H1 (cell line): Measurements from ENCODE around the gene FAM81A. TPM values are rescaled to one million over a fixed set of nuclear protein-coding genes. Genes with fewer than 3 reads are reported as not detected.

Experiments
- CTCF ChIA-PET: fragments of 300-600 bp; sonication (Branson Sonifier 250); formaldehyde crosslinking; loops from one replicate; lab custom pipeline; 2021; ENCODE audit not compliant: partially characterized antibody; lab: Charles Lee
- POLR2A ChIA-PET: fragments of 300-600 bp; sonication (Branson Sonifier 250); formaldehyde crosslinking; loops from one replicate; lab custom pipeline; 2021; ENCODE audit warnings: inconsistent platforms; ENCODE audit not compliant: partially characterized antibody; lab: Charles Lee
- DNase-seq, 2 experiments: peaks; one replicate each; pipeline versions ENCODE4 v3.0.0 to v3.0.0-alpha.2; 2010 to 2022; ENCODE audit warnings: low spot score in 2 of 2, low read depth in 1 of 2, mixed read lengths in 1 of 2
- FAIRE-seq: peaks from 2 replicates; lab custom pipeline; 2011; peaks lifted over from hg19 to GRCh38; lab: Jason Lieb, UNC
- H2AFZ ChIP-seq: 2 replicates; pipeline ENCODE4 v1.8.1; 2012; ENCODE audit warnings: low read length, inconsistent platforms
- H2AK5ac ChIP-seq: 2 replicates; pipeline ENCODE4 v1.6.1; 2013; ENCODE audit warnings: low read depth, low read length
- H2BK120ac ChIP-seq: replicated peaks from 2 replicates; pipeline ENCODE3; 2013; ENCODE audit warnings: low read depth, low read length, inconsistent platforms
- H2BK12ac ChIP-seq: 2 replicates; pipeline ENCODE4 v1.6.1; 2013; ENCODE audit warnings: low read depth, low read length
- H2BK15ac ChIP-seq: 2 replicates; pipeline ENCODE4 v1.6.1; 2013; ENCODE audit warnings: low read length
- H2BK20ac ChIP-seq: 2 replicates; pipeline ENCODE4 v1.6.1; 2013; ENCODE audit warnings: low read length
- H2BK5ac ChIP-seq: 2 replicates; pipeline ENCODE4 v1.6.1; 2013; ENCODE audit warnings: low read depth, low read length
- H3K14ac ChIP-seq: 2 replicates; pipeline ENCODE4 v1.6.1; 2013; ENCODE audit warnings: inconsistent platforms; ENCODE audit not compliant: insufficient read length
- H3K18ac ChIP-seq: 2 replicates; pipeline ENCODE4 v1.6.1; 2013; ENCODE audit warnings: low read length; ENCODE audit errors: extremely low read depth
- H3K23ac ChIP-seq: 2 replicates; pipeline ENCODE4 v1.6.1; 2013; ENCODE audit warnings: inconsistent platforms; ENCODE audit not compliant: insufficient read length
- H3K23me2 ChIP-seq: 2 replicates; pipeline ENCODE4 v1.6.1; 2013; ENCODE audit warnings: low read depth, low read length
- H3K27ac ChIP-seq: 2 replicates; pipeline ENCODE4 v1.6.1; 2011; ENCODE audit warnings: low read depth, low read length, inconsistent platforms
- H3K27me3 ChIP-seq, 4 experiments: replicated peaks in 1 of 4; 1 replicate in 1 of 4; 2 replicates in 3 of 4; pipeline versions ENCODE4 v1.6.1 to v1.8.1; 2011 to 2013; ENCODE audit warnings: low read length in 3 of 4, mild to moderate bottlenecking in 3 of 4, inconsistent platforms in 2 of 4, mixed read lengths in 2 of 4, moderate library complexity in 1 of 4; ENCODE audit not compliant: control insufficient read depth in 3 of 4, insufficient read depth in 3 of 4; ENCODE audit errors: extremely low read depth in 1 of 4
- H3K36me3 ChIP-seq, 4 experiments: 2 replicates each; pipeline versions ENCODE4 v1.6.1 to v1.8.1; 2011 to 2013; ENCODE audit warnings: mild to moderate bottlenecking in 4 of 4, low read length in 3 of 4, moderate library complexity in 2 of 4, control low read depth in 1 of 4, inconsistent platforms in 1 of 4; ENCODE audit not compliant: insufficient read depth in 4 of 4, control insufficient read depth in 2 of 4
- H3K4ac ChIP-seq: replicated peaks from 2 replicates; pipeline ENCODE3; 2013; ENCODE audit warnings: low read length, low read depth, mixed read lengths, inconsistent platforms; ENCODE audit not compliant: insufficient read length
- H3K4me1 ChIP-seq, 4 experiments: replicated peaks in 1 of 4; 1 replicate in 1 of 4; 2 replicates in 3 of 4; pipeline versions ENCODE4 v1.6.1 to v1.8.1; 2011 to 2013; ENCODE audit warnings: low read length in 3 of 4, inconsistent platforms in 2 of 4, mixed read lengths in 1 of 4; ENCODE audit not compliant: insufficient read depth in 4 of 4, control insufficient read depth in 3 of 4
- H3K4me2 ChIP-seq, 2 experiments: 2 replicates each; pipeline versions ENCODE4 v1.6.1 to v1.8.1; 2011 to 2013; ENCODE audit warnings: low read depth in 2 of 2, low read length in 2 of 2, control low read depth in 1 of 2, inconsistent platforms in 1 of 2, mild to moderate bottlenecking in 1 of 2; ENCODE audit not compliant: insufficient read depth in 1 of 2
- H3K4me3 ChIP-seq, 4 experiments: fragments of 200-600, 300-600 bp in 1 of 4; sonication (generic), shearing (Covaris generic), sonication (Bioruptor Twin) in 1 of 4; 2 replicates each; pipeline versions ENCODE4 v1.5.1 to v1.8.1; 2011 to 2016; ENCODE audit warnings: low read length in 4 of 4, low read depth in 3 of 4, control low read depth in 2 of 4, inconsistent platforms in 2 of 4, mild to moderate bottlenecking in 2 of 4, mixed read lengths in 1 of 4, moderate library complexity in 1 of 4; ENCODE audit not compliant: insufficient read depth in 2 of 4; ENCODE audit errors: extremely low read depth in 1 of 4
- H3K56ac ChIP-seq: replicated peaks from 2 replicates; pipeline ENCODE3; 2013; ENCODE audit warnings: low read depth, mild to moderate bottlenecking, mixed read lengths, low read length, inconsistent platforms; ENCODE audit not compliant: insufficient read length
- H3K79me1 ChIP-seq: 2 replicates; pipeline ENCODE4 v1.6.1; 2013; ENCODE audit warnings: low read depth, low read length, control low read depth
- H3K79me2 ChIP-seq, 2 experiments: 2 replicates each; pipeline versions ENCODE4 v1.6.1 to v1.8.1; 2012 to 2013; ENCODE audit warnings: low read length in 2 of 2, mild to moderate bottlenecking in 2 of 2, inconsistent platforms in 1 of 2; ENCODE audit not compliant: insufficient read depth in 2 of 2, control insufficient read depth in 1 of 2
- H3K9ac ChIP-seq, 4 experiments: replicated peaks in 1 of 4; 1 replicate in 1 of 4; 2 replicates in 3 of 4; pipeline versions ENCODE4 v1.6.1 to v1.8.1; 2011 to 2013; ENCODE audit warnings: low read depth in 3 of 4, low read length in 3 of 4, control low read depth in 2 of 4, mild to moderate bottlenecking in 2 of 4, moderate library complexity in 2 of 4, inconsistent platforms in 1 of 4; ENCODE audit errors: extremely low read depth in 1 of 4
- H3K9me3 ChIP-seq, 2 experiments: 2 replicates each; pipeline versions ENCODE4 v1.6.1 to v1.8.1; 2012 to 2013; ENCODE audit warnings: mild to moderate bottlenecking in 2 of 2, moderate library complexity in 2 of 2, control low read depth in 1 of 2, inconsistent platforms in 1 of 2, low read depth in 1 of 2, low read length in 1 of 2, mixed read lengths in 1 of 2; ENCODE audit not compliant: insufficient read depth in 2 of 2
- H4K20me1 ChIP-seq, 2 experiments: replicated peaks in 1 of 2; 2 replicates each; pipeline versions ENCODE3 to v1.8.1; 2011 to 2013; ENCODE audit warnings: inconsistent platforms in 2 of 2, low read length in 2 of 2, mild to moderate bottlenecking in 1 of 2; ENCODE audit not compliant: insufficient read depth in 2 of 2, control insufficient read depth in 1 of 2
- H4K5ac ChIP-seq: 2 replicates; pipeline ENCODE4 v1.6.1; 2013; ENCODE audit warnings: low read length, low read depth, mixed read lengths, inconsistent platforms; ENCODE audit not compliant: insufficient read length
- H4K8ac ChIP-seq: 2 replicates; pipeline ENCODE4 v1.8.0; 2013; ENCODE audit warnings: mild to moderate bottlenecking, moderate library complexity, low read length, inconsistent platforms; ENCODE audit not compliant: insufficient read depth; ENCODE audit errors: extremely low read depth
- H4K91ac ChIP-seq: replicated peaks from 2 replicates; pipeline ENCODE3; 2013; ENCODE audit warnings: low read length, mixed read lengths, inconsistent platforms; ENCODE audit not compliant: insufficient read length
- ASH2L ChIP-seq: fragments of 200-600, 300-600 bp; sonication (generic); IDR thresholded peaks from one replicate; pipeline ENCODE4 v1.7.1; 2017; ENCODE audit warnings: low read length
- E2F6 ChIP-seq: IDR thresholded peaks from 2 replicates; pipeline ENCODE4 v1.6.1; 2012; ENCODE audit warnings: inconsistent platforms
- EGR1 ChIP-seq: IDR thresholded peaks from 2 replicates; pipeline ENCODE4 v1.6.1; 2011; ENCODE audit warnings: low read depth, low read length, borderline replicate concordance
- EZH2 ChIP-seq: fragments of 200-600 bp; sonication (generic); IDR thresholded peaks from 2 replicates; pipeline ENCODE4 v1.7.1; 2012; ENCODE audit warnings: low read depth, mild to moderate bottlenecking, moderate library complexity, low read length, inconsistent platforms; ENCODE audit not compliant: severe bottlenecking
- KDM4A ChIP-seq: IDR thresholded peaks from one replicate; pipeline ENCODE4 v1.7.1; 2012; ENCODE audit warnings: low read depth, mild to moderate bottlenecking, moderate library complexity, low read length, inconsistent platforms; ENCODE audit not compliant: severe bottlenecking
- POLR2AphosphoS5 ChIP-seq: IDR thresholded peaks from 2 replicates; pipeline ENCODE4 v1.6.1; 2011; ENCODE audit warnings: low read depth, low read length
- SRF ChIP-seq: IDR thresholded peaks from 2 replicates; pipeline ENCODE4 v1.6.1; 2011; ENCODE audit warnings: mild to moderate bottlenecking, low read depth, low read length, moderate library complexity
- TBP ChIP-seq: IDR thresholded peaks from 2 replicates; pipeline ENCODE4 v1.6.1; 2011; ENCODE audit warnings: low read depth, low read length, improper control_type of control experiment
- TCF12 ChIP-seq: IDR thresholded peaks from 2 replicates; pipeline ENCODE4 v1.6.1; 2011; ENCODE audit warnings: low read depth, mild to moderate bottlenecking, low read length
- WGBS, 2 experiments: shearing (Covaris generic) in 1 of 2; methylation state at CpG; one replicate each; pipeline versions ENCODE4 v1.1.6 to v1.1.7; 2013 to 2015; ENCODE audit warnings: low lambda C conversion rate in 2 of 2, mixed read lengths in 2 of 2, inconsistent platforms in 1 of 2, low coverage in 1 of 2, missing lambda C conversion rate in 1 of 2; ENCODE audit not compliant: insufficient replicate concordance in 2 of 2, insufficient coverage in 1 of 2, insufficient read length in 1 of 2; ENCODE audit errors: extremely low coverage in 1 of 2, missing lambda C conversion rate in 1 of 2; 5-methylcytosine and 5-hydroxymethylcytosine counted together
- polyA plus RNA-seq, 7 experiments: library from polyadenylated mRNA; depleted of rRNA in 3 of 7; stranded (reverse) in 5 of 7; unstranded in 2 of 7; fragments of >200 nt in 5 of 7; fragments of 200-250 nt in 2 of 7; gene quantifications; 1 replicate in 5 of 7; 2 replicates in 1 of 7; 4 replicates in 1 of 7; pipeline versions ENCODE4 v1.2.1 to v1.2.3, GENCODE V29; 2011 to 2013; ENCODE audit warnings: missing spikeins in 2 of 7, mixed read lengths in 2 of 7
- total RNA-seq: library from RNA; stranded (reverse); fragmentation: NEBNext Ultra II Directional; extraction: Animal tissue kit (Norgen Biotek cat#: 25700); gene quantifications from 2 replicates; pipeline ENCODE4 v1.2.1, GENCODE V29; 2021

The FAM81A gene
- total and polyA plus RNA-seq, 2 of the 8 experiments (the other 6 are each of a cell fraction or from before 2014, with no cell fraction given): 0.56 to 3.0 TPM

DNA sequence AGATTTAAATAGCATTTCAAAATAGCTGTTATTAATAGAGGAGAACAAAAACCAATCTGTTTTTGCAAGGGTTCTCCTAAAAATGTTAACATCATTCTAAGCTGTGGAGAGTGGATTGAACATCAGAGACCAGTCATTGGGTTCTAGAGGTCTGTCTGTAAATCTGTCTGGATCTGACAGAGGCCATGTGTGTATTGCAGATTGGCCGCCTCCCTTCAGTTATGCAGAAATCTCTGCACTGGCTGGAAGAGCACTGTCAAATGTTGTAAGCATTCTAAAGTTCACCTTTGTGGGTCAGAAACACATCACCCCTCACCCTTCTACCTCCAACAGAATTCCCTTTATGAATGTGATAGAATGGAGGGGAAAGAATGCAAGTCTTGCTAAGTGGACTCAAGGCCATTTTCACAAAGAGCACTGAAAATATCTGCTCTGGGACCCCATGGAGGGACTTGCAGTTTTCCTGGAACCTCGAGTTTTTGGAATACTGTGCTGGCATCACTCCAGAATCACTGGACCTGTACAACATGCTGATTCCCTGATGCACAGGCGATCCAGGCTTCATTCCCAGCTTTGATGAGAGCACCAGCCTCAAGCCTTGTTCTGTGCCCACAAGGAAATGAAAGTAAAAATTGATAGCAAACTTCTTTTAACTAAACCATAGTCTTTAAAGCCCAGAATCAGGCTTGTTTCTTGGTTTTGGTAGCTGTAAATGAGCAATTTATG, 8.4 kb downstream of the FAM81A start:
- no peak overlapping the region for H2BK15ac ChIP-seq
- 92% methylated on average over 3 of the region's 3 CpGs; no CpG with 5 or more reads in 1 of the 2 experiments for WGBS, 2 experiments
- no peaks in the 10 kb centered on the region for H3K79me1 ChIP-seq
- H4K20me1 ChIP-seq: no peaks in the 10 kb centered on the region
- no peak overlapping the region for H2BK120ac ChIP-seq
- H3K4ac ChIP-seq: no peak overlapping the region
- no peak overlapping the region for H3K14ac ChIP-seq
- TF ChIP-seq TBP (no peak), EZH2 (no peak), KDM4A (no peak), TCF12 (no peak), ASH2L (no peak), POLR2AphosphoS5 (no peak), SRF (no peak), E2F6 (no peak), EGR1 (no peak)
- peaks cover 0 to 4% (median 1%) of the 10 kb centered on the region in 4 experiments; a peak in 3 of 7 replicates for H3K4me1 ChIP-seq
- no peak overlapping the region for H3K23ac ChIP-seq
- H3K56ac ChIP-seq: no peak overlapping the region
- no peak overlapping the region for H3K18ac ChIP-seq
- no peaks in the 10 kb centered on the region for H3K23me2 ChIP-seq
- H4K91ac ChIP-seq: no peak overlapping the region
- H3K4me3 ChIP-seq: no peak overlapping the region
- no peak overlapping the region for H3K9ac ChIP-seq
- H4K8ac ChIP-seq: no peak overlapping the region; the same call in 1 of the 2 replicates
- H2BK20ac ChIP-seq: no peak overlapping the region
- no peak for DNase-seq
- H3K36me3 ChIP-seq: no peaks in the 10 kb centered on the region
- no peak overlapping the region for H3K4me2 ChIP-seq
- H2BK12ac ChIP-seq: no peak overlapping the region
- H2AFZ ChIP-seq: no peak overlapping the region
- no peaks in the 10 kb centered on the region for H3K9me3 ChIP-seq
- no peak overlapping the region for H2AK5ac ChIP-seq
- no peak overlapping the region for H3K27ac ChIP-seq
- ChIA-PET POLR2A (interaction anchor here (0.6 kb wide), 1 partner anchor 29 kb away, joined by 4 read pairs; no protein-coding TSS in a partner anchor), CTCF (interaction anchor here (1.1 kb wide), 2 partner anchors 26 to 33 kb away, joined by 3 to 9 read pairs; no protein-coding TSS in a partner anchor)
- H2BK5ac ChIP-seq: no peak overlapping the region
- FAIRE-seq: no peak
- 0 out of 7 replicates have a peak, but pooled peaks cover 0 to 2% (median 0%) of the 10 kb centered on the region in 4 experiments for H3K27me3 ChIP-seq
- no peak overlapping the region for H4K5ac ChIP-seq
- H3K79me2 ChIP-seq: no peaks in the 10 kb centered on the region
